K562 (cell line): ENCODE data around the gene RNASET2. TPM values are rescaled to one million over a fixed set of nuclear protein-coding genes. Genes with fewer than 3 reads are reported as not detected.
A peak's percentile ranks its signal among the peaks of the same experiment; 100 is the strongest.

Experiments used
- ATAC-seq: fragments of 200-7000 bp; cut with Tn5 transposase; 3 replicates; pipeline ENCODE4 v1.9.1; 2020; ENCODE audit warnings: moderate library complexity
- BruUV-seq: library from RNA; stranded (reverse); fragments of 400-500 nt; replicated peaks from 2 replicates; lab custom pipeline; 2021; lab: Mats Ljungman, UMichigan
- CTCF ChIA-PET: fragments of 300-600 bp; formaldehyde crosslinking; extraction: SDS; loops from one replicate; lab custom pipeline; 2021; ENCODE audit warnings: low intra/inter-chr PET ratio; lab: Yijun Ruan, JAX
- POLR2A ChIA-PET: fragments of 300-600, 350-650 bp; sonication (Branson Sonifier 250); formaldehyde crosslinking; extraction: SDS; loops from one replicate; lab custom pipeline; 2021; ENCODE audit warnings: antibody characterized with exemption, inconsistent platforms; lab: Yijun Ruan, JAX
- DNase-seq, 4 experiments: peaks; one replicate each; pipeline versions ENCODE4 v3.0.0 to v3.0.0-alpha.2; 2011 to 2018; ENCODE audit warnings: low spot score in 3 of 4, mixed read lengths in 3 of 4; ENCODE audit errors: extremely low read depth in 1 of 4
- FAIRE-seq: peaks from 2 replicates; lab custom pipeline; 2011; peaks lifted over from hg19 to GRCh38; lab: Jason Lieb, UNC
- H2AFZ ChIP-seq: 2 replicates; pipeline ENCODE4 v1.6.0; 2011; ENCODE audit warnings: low read depth, low read length, control low read depth, inconsistent platforms
- H3K27ac ChIP-seq: fragments of 200-600 bp; 3 replicates; pipeline ENCODE4 v1.8.0; 2011; ENCODE audit warnings: low read depth, mild to moderate bottlenecking, control low read depth, inconsistent platforms, low read length, moderate library complexity, mixed read lengths; ENCODE audit errors: extremely low read depth
- H3K27me3 ChIP-seq, 2 experiments: fragments of 300-600 bp in 1 of 2; 2 replicates in 1 of 2; 3 replicates in 1 of 2; pipeline versions ENCODE4 v1.6.0 to v1.8.0; 2011; ENCODE audit warnings: inconsistent platforms in 2 of 2, low read length in 2 of 2, mild to moderate bottlenecking in 1 of 2, mixed read lengths in 1 of 2, moderate library complexity in 1 of 2; ENCODE audit not compliant: control insufficient read depth in 2 of 2, insufficient read depth in 2 of 2
- H3K36me3 ChIP-seq: fragments of 300-600 bp; 3 replicates; pipeline ENCODE4 v1.8.0; 2011; ENCODE audit warnings: mild to moderate bottlenecking, low read length, inconsistent platforms; ENCODE audit not compliant: control insufficient read depth, insufficient read depth
- H3K4me1 ChIP-seq, 2 experiments: fragments of 200-600 bp in 1 of 2; replicated peaks in 1 of 2; 2 replicates in 1 of 2; 3 replicates in 1 of 2; pipeline versions ENCODE4 v1.5.1 to v1.8.0; 2011; ENCODE audit warnings: inconsistent platforms in 2 of 2, low read length in 2 of 2, mild to moderate bottlenecking in 1 of 2, mixed read lengths in 1 of 2, moderate library complexity in 1 of 2; ENCODE audit not compliant: control insufficient read depth in 2 of 2, insufficient read depth in 2 of 2
- H3K4me2 ChIP-seq: 2 replicates; pipeline ENCODE4 v1.6.1; 2011; ENCODE audit warnings: low read length, control low read depth, inconsistent platforms, mixed read lengths; ENCODE audit not compliant: insufficient read depth
- H3K4me3 ChIP-seq: fragments of 200-600 bp; sonication (generic), shearing (Covaris generic); 2 replicates; pipeline ENCODE4 v1.5.1; 2016; ENCODE audit warnings: control low read depth, inconsistent platforms
- H3K79me2 ChIP-seq: fragments of 200-600 bp; 3 replicates; pipeline ENCODE4 v1.8.0; 2011; ENCODE audit warnings: low read length, inconsistent platforms; ENCODE audit not compliant: control insufficient read depth, insufficient read depth
- H3K9ac ChIP-seq, 2 experiments: 2 replicates each; pipeline versions ENCODE4 v1.6.0 to v1.6.1; 2011; ENCODE audit warnings: low read depth in 2 of 2, low read length in 2 of 2, control low read depth in 1 of 2, inconsistent platforms in 1 of 2, mild to moderate bottlenecking in 1 of 2, mixed read lengths in 1 of 2; ENCODE audit not compliant: insufficient read depth in 1 of 2
- H3K9me1 ChIP-seq: one replicate; pipeline ENCODE4 v1.6.0; 2011; ENCODE audit warnings: inconsistent platforms, mild to moderate bottlenecking, low read length, moderate library complexity; ENCODE audit not compliant: control insufficient read depth, insufficient read depth
- H3K9me3 ChIP-seq: replicated peaks from 2 replicates; pipeline ENCODE4 v1.5.1; 2011; ENCODE audit warnings: low read depth, low read length, inconsistent platforms; ENCODE audit not compliant: control insufficient read depth, insufficient read depth
- H4K20me1 ChIP-seq: replicated peaks from 2 replicates; pipeline ENCODE4 v1.6.1; 2011; ENCODE audit warnings: low read length, inconsistent platforms, mixed read lengths; ENCODE audit not compliant: control insufficient read depth, insufficient read depth
- DEAF1 ChIP-seq: fragments of 450-650 bp; formaldehyde crosslinking; IDR thresholded peaks from 2 replicates; pipeline ENCODE4 v1.4.0; 2020; ENCODE audit warnings: mild to moderate bottlenecking, moderate library complexity
- MYNN ChIP-seq, 2 experiments: sonication (generic); formaldehyde crosslinking in 1 of 2; IDR thresholded peaks; 2 replicates each; pipeline versions ENCODE4 v1.5.0 to v1.6.1; 2016 to 2020; ENCODE audit warnings: antibody characterized with exemption in 1 of 2, missing genetic modification reagents in 1 of 2
- ZNF407 ChIP-seq: fragments of 450-650 bp; IDR thresholded peaks from 2 replicates; pipeline ENCODE4 v1.6.1; 2016; ENCODE audit warnings: low read depth
- ZNF75A ChIP-seq: fragments of 450-650 bp; formaldehyde crosslinking; IDR thresholded peaks from 2 replicates; pipeline ENCODE4 v1.4.0; 2020; ENCODE audit warnings: mild to moderate bottlenecking
- WGBS: fragments of 100-300 bp; shearing (Covaris generic); methylation state at CpG from one replicate; pipeline ENCODE4 v1.1.6; 2016; ENCODE audit warnings: low coverage, mixed read lengths; ENCODE audit not compliant: insufficient coverage; ENCODE audit errors: missing lambda C conversion rate; 5-methylcytosine and 5-hydroxymethylcytosine counted together
- in situ Hi-C: fragments of 300-500 bp; cut with MboI; formaldehyde crosslinking; loops from 4 replicates; pipeline ENCODE4 v1.15.0; 2018; ENCODE audit warnings: inconsistent platforms, mixed read lengths
- intact Hi-C: fragments of 100-400 bp; cut with micrococcal nuclease; formaldehyde crosslinking; loops from 2 replicates; pipeline ENCODE4 v1.14.2; 2022
- polyA plus RNA-seq, 8 experiments: library from polyadenylated mRNA; depleted of rRNA in 4 of 8; stranded (reverse) in 5 of 8; unstranded in 3 of 8; fragments of >200 nt; fragmentation: Nextera tagmentation in 2 of 8; fragmentation: Illumina TruSeq in 1 of 8; extraction: Ambion mirVana in 2 of 8; extraction: Trizol in 1 of 8; gene quantifications; 2 replicates each; pipeline versions ENCODE4 v1.2.1 to v1.2.3, GENCODE V29; 2011 to 2014; ENCODE audit warnings: inconsistent platforms in 1 of 8, missing spikeins in 1 of 8
- total RNA-seq, 7 experiments: library from RNA; depleted of rRNA in 6 of 7; stranded (reverse); fragments of >200 nt in 6 of 7; fragmentation: Illumina TruSeq in 2 of 7; extraction: Trizol in 2 of 7; gene quantifications; 2 replicates each; pipeline versions ENCODE4 v1.2.1 to v1.2.3, GENCODE V29; 2011 to 2021; ENCODE audit warnings: low replicate concordance in 1 of 7

The RNASET2 gene
- total and polyA plus RNA-seq, 9 of the 15 experiments (the other 6 are each of a cell fraction or from before 2014, with no cell fraction given): 7.4 to 141 (median 91.3) TPM

GRCh38 chr6:166969390-166970002 is 13.1 kb upstream of the RNASET2 start (continued):
- TF ChIP-seq DEAF1 (CRISPR knock-in tag): no peak

GRCh38 chr6:166966268-166966667 is 9.9 kb upstream of the RNASET2 start:
- Histone ChIP-seq H3K36me3 (peaks cover 9% of the 10 kb centered on the region; the same call in 2 of the 3 replicates), H2AFZ (no peak overlapping the region), H3K27ac (no peak overlapping the region), H3K79me2 (no peaks in the 10 kb centered on the region), H3K4me1 (no peaks in the 10 kb centered on the region), H3K9me3 (peaks cover 14% of the 10 kb centered on the region), H3K4me3 (no peak overlapping the region), H3K27me3 (no peaks in the 10 kb centered on the region), H3K4me2 (no peak overlapping the region), H3K9me1 (no peaks in the 10 kb centered on the region), H3K9ac (no peak overlapping the region), H4K20me1 (no peaks in the 10 kb centered on the region)
- in situ Hi-C loops (no loop called here), intact Hi-C loops (no loop called here)
- BruUV-seq: no TSS peak
- TF ChIP-seq MYNN (IDR thresholded peaks at IDR 0.05) (peak; percentile 81; the same call in 1 of the 2 replicates), MYNN (CRISPR knock-in tag; IDR thresholded peaks at IDR 0.05) (no peak; the same call in 1 of the 2 replicates), ZNF407 (no peak), ZNF75A (CRISPR knock-in tag) (peak; percentile 74)
- no peak for ATAC-seq
- POLR2A ChIA-PET: interaction anchor here (0.9 kb wide), 1 partner anchor 9 kb away, joined by 3 read pairs; no protein-coding TSS in a partner anchor
- CTCF ChIA-PET: no interaction called here
- WGBS: 97% methylated on average over 2 of the region's 2 CpGs
- no peak for FAIRE-seq
- DNase-seq: no peak
